Fibroblast of lung (primary cell): ENCODE results near the gene BABAM2. TPM values are rescaled to one million over a fixed set of nuclear protein-coding genes. Genes with fewer than 3 reads are reported as not detected.
"Not testable (repeated sequence)": the region's sequence is repeated elsewhere in the genome, so short reads cannot be mapped to it uniquely, and the experiment has no call there.

Experiments used
- DNase-seq, 2 donors: peaks; one replicate each; pipeline versions ENCODE4 v3.0.0 to v3.0.0-alpha.2; 2010; ENCODE audit warnings: low read depth in 2 of 2
- H2AFZ ChIP-seq: 2 replicates; pipeline ENCODE4 v1.5.1; 2012; ENCODE audit warnings: low read length, control low read depth, inconsistent platforms
- H3K27ac ChIP-seq: 2 replicates; pipeline ENCODE4 v1.5.1; 2011; ENCODE audit warnings: low read length, control low read depth; ENCODE audit not compliant: insufficient read depth
- H3K27me3 ChIP-seq: 2 replicates; pipeline ENCODE4 v1.5.1; 2011; ENCODE audit warnings: mild to moderate bottlenecking, low read length; ENCODE audit not compliant: control insufficient read depth, insufficient read depth
- H3K36me3 ChIP-seq: 2 replicates; pipeline ENCODE4 v1.5.1; 2011; ENCODE audit warnings: low read length; ENCODE audit not compliant: control insufficient read depth, insufficient read depth
- H3K4me1 ChIP-seq: 2 replicates; pipeline ENCODE4 v1.5.1; 2011; ENCODE audit warnings: low read length; ENCODE audit not compliant: control insufficient read depth, insufficient read depth; ENCODE audit errors: extremely low read depth
- H3K4me2 ChIP-seq: 2 replicates; pipeline ENCODE4 v1.5.1; 2011; ENCODE audit warnings: low read length, control low read depth; ENCODE audit not compliant: insufficient read depth; ENCODE audit errors: extremely low read depth
- H3K4me3 ChIP-seq, 4 experiments: fragments of 200-600 bp in 1 of 4; sonication (generic) in 1 of 4; replicated peaks in 1 of 4; 2 replicates each; pipeline ENCODE4 v1.5.1; 2011 to 2016; ENCODE audit warnings: low read length in 4 of 4, low read depth in 3 of 4, mild to moderate bottlenecking in 3 of 4, control low read depth in 2 of 4, inconsistent platforms in 1 of 4, mixed read lengths in 1 of 4; ENCODE audit not compliant: insufficient read depth in 1 of 4; ENCODE audit errors: control extremely low read depth in 1 of 4
- H3K79me2 ChIP-seq: 2 replicates; pipeline ENCODE4 v1.5.1; 2012; ENCODE audit warnings: mild to moderate bottlenecking, low read length, inconsistent platforms; ENCODE audit not compliant: control insufficient read depth, insufficient read depth
- H3K9ac ChIP-seq: 2 replicates; pipeline ENCODE4 v1.5.1; 2011; ENCODE audit warnings: mild to moderate bottlenecking, low read length, control low read depth; ENCODE audit not compliant: insufficient read depth
- H3K9me3 ChIP-seq: 2 replicates; pipeline ENCODE4 v1.5.1; 2012; ENCODE audit warnings: low read depth, low read length; ENCODE audit not compliant: control insufficient read depth, insufficient read depth
- H4K20me1 ChIP-seq: 2 replicates; pipeline ENCODE4 v1.5.1; 2011; ENCODE audit warnings: low read length; ENCODE audit not compliant: control insufficient read depth, insufficient read depth; ENCODE audit errors: extremely low read depth
- CTCF ChIP-seq, 2 donors: IDR thresholded peaks in 1 of 2; conservative IDR thresholded peaks in 1 of 2; 1 replicate in 1 of 2; 2 replicates in 1 of 2; pipeline ENCODE4 v1.5.1; 2011 to 2012; ENCODE audit warnings: low read length in 2 of 2, control low read depth in 1 of 2, inconsistent platforms in 1 of 2, low read depth in 1 of 2, mild to moderate bottlenecking in 1 of 2
- EZH2 ChIP-seq: IDR thresholded peaks from 2 replicates; pipeline ENCODE4 v1.5.1; 2012; ENCODE audit warnings: low read length, control low read depth, mild to moderate bottlenecking; ENCODE audit errors: missing control alignments
- polyA plus RNA-seq, 2 donors: library from polyadenylated mRNA; depleted of rRNA in 1 of 2; stranded (reverse) in 1 of 2; unstranded in 1 of 2; fragments of >200 nt; gene quantifications; 2 replicates each; pipeline ENCODE4 v1.2.1, GENCODE V29; 2011 to 2012; ENCODE audit warnings: missing spikeins in 1 of 2
- total RNA-seq: library from RNA; depleted of rRNA; stranded (reverse); fragments of >200 nt; gene quantifications from 2 replicates; pipeline ENCODE4 v1.2.1, GENCODE V29; 2014

Gene BABAM2
- total and polyA plus RNA-seq, 2 donors (not counting 1 experiment from before 2014, with no cell fraction given) = 25.6 to 33.4 TPM

- H3K4me1 ChIP-seq = no peaks in the 10 kb centered on the region
- H3K9me3 ChIP-seq = no peaks in the 10 kb centered on the region
- H3K9ac ChIP-seq = no peak overlapping the region
- no peaks in the 10 kb centered on the region for H3K79me2 ChIP-seq
- H2AFZ ChIP-seq = no peak overlapping the region
- no peaks in the 10 kb centered on the region for H4K20me1 ChIP-seq
- H3K4me3 ChIP-seq = no peak overlapping the region
- no peaks in the 10 kb centered on the region for H3K27me3 ChIP-seq
- H3K27ac ChIP-seq = no peak overlapping the region
- no peak for TF ChIP-seq EZH2
- TF ChIP-seq CTCF (conservative IDR thresholded peaks at IDR 0.05 in 1 of 2, IDR thresholded peaks at IDR 0.05 in 1 of 2; ENCODE audit: low read depth in 1 of 2, low read length in 2 of 2) = no peak
- peak in 1 of 2 donors; percentile 69 for DNase-seq
- no peaks in the 10 kb centered on the region for H3K36me3 ChIP-seq
- H3K4me2 ChIP-seq = no peak overlapping the region
Observed at GRCh38 chr2:28025123-28025522, 134.6 kb downstream of the BABAM2 start.

GRCh38 chr2:28026230-28026629, 135.7 kb downstream of the BABAM2 start:
- not testable (repeated sequence) for H3K9ac ChIP-seq, H2AFZ ChIP-seq, H3K27me3 ChIP-seq, H3K4me1 ChIP-seq, DNase-seq, H3K27ac ChIP-seq, H3K79me2 ChIP-seq, H3K36me3 ChIP-seq, H3K4me2 ChIP-seq, H3K4me3 ChIP-seq, H4K20me1 ChIP-seq, H3K9me3 ChIP-seq

GRCh38 chr2:28028025-28028424, 137.5 kb downstream of the BABAM2 start:
- Histone ChIP-seq H3K4me1 (no peaks in the 10 kb centered on the region), H3K27ac (no peak overlapping the region), H3K4me3 (no peak overlapping the region), H4K20me1 (no peaks in the 10 kb centered on the region), H3K4me2 (no peak overlapping the region), H3K27me3 (no peaks in the 10 kb centered on the region), H2AFZ (no peak overlapping the region), H3K9me3 (no peaks in the 10 kb centered on the region), H3K79me2 (no peaks in the 10 kb centered on the region), H3K36me3 (no peaks in the 10 kb centered on the region), H3K9ac (no peak overlapping the region)
- TF ChIP-seq CTCF (conservative IDR thresholded peaks at IDR 0.05 in 1 of 2, IDR thresholded peaks at IDR 0.05 in 1 of 2; ENCODE audit: low read depth in 1 of 2, low read length in 2 of 2) = no peak
- no peak for TF ChIP-seq EZH2
- DNase-seq = no peak
